ENCODE measurements around the gene SSC4D.

DNA sequence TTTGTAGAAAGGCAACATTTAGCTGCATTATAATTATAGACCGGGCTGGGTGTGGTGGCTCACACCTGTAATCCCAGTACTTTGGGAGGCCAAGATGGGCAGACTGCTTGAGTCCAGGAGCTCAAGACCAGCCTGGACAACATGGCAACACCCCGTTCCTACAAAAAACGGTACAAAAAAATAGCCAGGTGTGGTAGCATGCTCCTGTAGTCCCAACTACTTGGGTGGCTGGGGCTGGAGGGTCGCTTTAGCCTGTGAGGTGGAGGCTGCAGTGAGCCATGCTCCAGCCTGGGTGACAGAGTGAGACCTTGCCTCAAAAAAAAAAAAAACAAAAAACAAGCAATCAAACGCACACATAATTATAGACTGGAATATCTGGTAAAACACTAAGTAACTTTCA is 55.8 kb downstream of the SSC4D start:
- TF ChIP-seq, protein P1, sequence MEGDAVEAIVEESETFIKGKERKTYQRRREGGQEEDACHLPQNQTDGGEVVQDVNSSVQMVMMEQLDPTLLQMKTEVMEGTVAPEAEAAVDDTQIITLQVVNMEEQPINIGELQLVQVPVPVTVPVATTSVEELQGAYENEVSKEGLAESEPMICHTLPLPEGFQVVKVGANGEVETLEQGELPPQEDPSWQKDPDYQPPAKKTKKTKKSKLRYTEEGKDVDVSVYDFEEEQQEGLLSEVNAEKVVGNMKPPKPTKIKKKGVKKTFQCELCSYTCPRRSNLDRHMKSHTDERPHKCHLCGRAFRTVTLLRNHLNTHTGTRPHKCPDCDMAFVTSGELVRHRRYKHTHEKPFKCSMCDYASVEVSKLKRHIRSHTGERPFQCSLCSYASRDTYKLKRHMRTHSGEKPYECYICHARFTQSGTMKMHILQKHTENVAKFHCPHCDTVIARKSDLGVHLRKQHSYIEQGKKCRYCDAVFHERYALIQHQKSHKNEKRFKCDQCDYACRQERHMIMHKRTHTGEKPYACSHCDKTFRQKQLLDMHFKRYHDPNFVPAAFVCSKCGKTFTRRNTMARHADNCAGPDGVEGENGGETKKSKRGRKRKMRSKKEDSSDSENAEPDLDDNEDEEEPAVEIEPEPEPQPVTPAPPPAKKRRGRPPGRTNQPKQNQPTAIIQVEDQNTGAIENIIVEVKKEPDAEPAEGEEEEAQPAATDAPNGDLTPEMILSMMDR (IDR thresholded peaks at IDR 0.05) = no peak
- no peak for TF ChIP-seq POLR2A (IDR thresholded peaks at IDR 0.05)
